ENCODE results near the gene TBCD.
"Not testable (repeated sequence)": the region's sequence is repeated elsewhere in the genome, so short reads cannot be mapped to it uniquely, and the experiment has no call there.

The TBCD gene

GRCh38 chr17:82959990-82960418, 208.1 kb downstream of the TBCD start:
- no peak for DNase-seq

GRCh38 chr17:82960419-82961271, 208.8 kb downstream of the TBCD start:
- no peak for DNase-seq

- no peak for DNase-seq
These were observed 209.7 kb downstream of the TBCD start for GRCh38 chr17:82961366-82962162.

- DNase-seq = no peak
These were observed 210.4 kb downstream of the TBCD start for GRCh38 chr17:82962163-82962720.

- DNase-seq = no peak
These were observed 211.5 kb downstream of the TBCD start for GRCh38 chr17:82963104-82963950.

GRCh38 chr17:82964451-82964850, 212.6 kb downstream of the TBCD start:
- not testable (repeated sequence) for DNase-seq

GRCh38 chr17:82964851-82965341, 213.0 kb downstream of the TBCD start:
- no peak for DNase-seq

GRCh38 chr17:82965371-82965770, 213.5 kb downstream of the TBCD start:
- DNase-seq = no peak

- DNase-seq = no peak
These were observed 214.6 kb downstream of the TBCD start for GRCh38 chr17:82966415-82966814.

- no peak for DNase-seq
These were observed 215.6 kb downstream of the TBCD start for GRCh38 chr17:82967268-82968032.

- DNase-seq = not testable (repeated sequence)
These were observed 216.4 kb downstream of the TBCD start for GRCh38 chr17:82968033-82968841.

GRCh38 chr17:82970067-82970466, 218.2 kb downstream of the TBCD start:
- DNase-seq = no peak

GRCh38 chr17:82970818-82971590, 219.1 kb downstream of the TBCD start:
- DNase-seq = no peak

GRCh38 chr17:82972836-82973372, 221.0 kb downstream of the TBCD start:
- no peak for DNase-seq

- DNase-seq = no peak
These were observed 221.7 kb downstream of the TBCD start for GRCh38 chr17:82973456-82974135.

GRCh38 chr17:82974136-82974952, 222.5 kb downstream of the TBCD start:
- DNase-seq = no peak

- DNase-seq = no peak
These were observed 225.2 kb downstream of the TBCD start for GRCh38 chr17:82976982-82977488.

- no peak for DNase-seq
These were observed 225.7 kb downstream of the TBCD start for GRCh38 chr17:82977606-82978005.
